SK-N-SH (cell line): ENCODE results near the gene CPEB2.

Source experiments
- EP300 ChIP-seq, 2 experiments: IDR thresholded peaks; 2 replicates each; pipeline versions ENCODE4 v1.4.0 to v1.6.1; 2012; ENCODE audit warnings: borderline replicate concordance in 1 of 2, low read depth in 1 of 2, low read length in 1 of 2
- GABPA ChIP-seq: IDR thresholded peaks from 2 replicates; pipeline ENCODE4 v1.4.0; 2012; ENCODE audit warnings: low read depth, mild to moderate bottlenecking
- RFX5 ChIP-seq: IDR thresholded peaks from 2 replicates; pipeline ENCODE4 v1.6.1; 2012; ENCODE audit warnings: mild to moderate bottlenecking, improper control_type of control experiment, low read length
- SIN3A ChIP-seq: IDR thresholded peaks from 2 replicates; pipeline ENCODE4 v1.6.1; 2012; ENCODE audit warnings: low read depth, mild to moderate bottlenecking, low read length, moderate library complexity, borderline replicate concordance
- YY1 ChIP-seq: IDR thresholded peaks from 2 replicates; pipeline ENCODE4 v1.4.0; 2012; ENCODE audit warnings: low read depth, mild to moderate bottlenecking
- TF ChIP-seq, protein P1 (sequence below): fragments of 200-600 bp; sonication (generic); IDR thresholded peaks from 2 replicates; pipeline ENCODE4 v1.6.1; 2017; ENCODE audit warnings: antibody characterized with exemption, mild to moderate bottlenecking, moderate library complexity
- TF ChIP-seq, protein P2 (sequence below): fragments of 150-350 bp; IDR thresholded peaks from 2 replicates; pipeline ENCODE4 v1.6.1; 2017; ENCODE audit warnings: antibody characterized with exemption, low read length, low read depth, borderline replicate concordance
- TF ChIP-seq, protein P3 (sequence below): IDR thresholded peaks from 2 replicates; pipeline ENCODE4 v1.6.1; 2012; ENCODE audit warnings: mild to moderate bottlenecking, low read depth, low read length, moderate library complexity
- TF ChIP-seq, protein P4 (sequence below): IDR thresholded peaks from 2 replicates; pipeline ENCODE4; 2012

DNA sequence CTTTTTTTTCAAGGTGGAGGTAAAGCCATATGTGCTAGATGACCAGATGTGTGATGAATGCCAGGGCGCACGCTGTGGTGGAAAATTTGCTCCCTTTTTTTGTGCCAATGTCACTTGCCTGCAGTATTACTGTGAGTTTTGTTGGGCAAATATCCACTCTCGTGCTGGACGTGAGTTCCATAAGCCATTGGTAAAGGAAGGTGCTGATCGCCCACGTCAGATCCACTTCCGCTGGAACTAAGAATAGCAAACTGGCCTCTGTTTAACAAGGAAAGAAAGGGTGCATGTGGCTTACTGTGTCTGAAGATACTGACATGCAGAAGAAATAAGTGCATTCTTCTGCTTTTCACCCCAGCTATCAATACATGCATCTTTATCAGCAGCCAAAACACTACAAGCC lies 63.9 kb downstream of the CPEB2 start:
- TF ChIP-seq SIN3A: no peak
- TF ChIP-seq YY1: no peak
- TF ChIP-seq, protein P1, sequence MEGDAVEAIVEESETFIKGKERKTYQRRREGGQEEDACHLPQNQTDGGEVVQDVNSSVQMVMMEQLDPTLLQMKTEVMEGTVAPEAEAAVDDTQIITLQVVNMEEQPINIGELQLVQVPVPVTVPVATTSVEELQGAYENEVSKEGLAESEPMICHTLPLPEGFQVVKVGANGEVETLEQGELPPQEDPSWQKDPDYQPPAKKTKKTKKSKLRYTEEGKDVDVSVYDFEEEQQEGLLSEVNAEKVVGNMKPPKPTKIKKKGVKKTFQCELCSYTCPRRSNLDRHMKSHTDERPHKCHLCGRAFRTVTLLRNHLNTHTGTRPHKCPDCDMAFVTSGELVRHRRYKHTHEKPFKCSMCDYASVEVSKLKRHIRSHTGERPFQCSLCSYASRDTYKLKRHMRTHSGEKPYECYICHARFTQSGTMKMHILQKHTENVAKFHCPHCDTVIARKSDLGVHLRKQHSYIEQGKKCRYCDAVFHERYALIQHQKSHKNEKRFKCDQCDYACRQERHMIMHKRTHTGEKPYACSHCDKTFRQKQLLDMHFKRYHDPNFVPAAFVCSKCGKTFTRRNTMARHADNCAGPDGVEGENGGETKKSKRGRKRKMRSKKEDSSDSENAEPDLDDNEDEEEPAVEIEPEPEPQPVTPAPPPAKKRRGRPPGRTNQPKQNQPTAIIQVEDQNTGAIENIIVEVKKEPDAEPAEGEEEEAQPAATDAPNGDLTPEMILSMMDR: no peak
- TF ChIP-seq EP300 (IDR thresholded peaks at IDR 0.05; ENCODE audit: borderline replicate concordance in 1 of 2, low read depth in 1 of 2, low read length in 1 of 2): no peak
- TF ChIP-seq, protein P2, sequence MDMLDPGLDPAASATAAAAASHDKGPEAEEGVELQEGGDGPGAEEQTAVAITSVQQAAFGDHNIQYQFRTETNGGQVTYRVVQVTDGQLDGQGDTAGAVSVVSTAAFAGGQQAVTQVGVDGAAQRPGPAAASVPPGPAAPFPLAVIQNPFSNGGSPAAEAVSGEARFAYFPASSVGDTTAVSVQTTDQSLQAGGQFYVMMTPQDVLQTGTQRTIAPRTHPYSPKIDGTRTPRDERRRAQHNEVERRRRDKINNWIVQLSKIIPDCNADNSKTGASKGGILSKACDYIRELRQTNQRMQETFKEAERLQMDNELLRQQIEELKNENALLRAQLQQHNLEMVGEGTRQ: no peak
- TF ChIP-seq, protein P3, sequence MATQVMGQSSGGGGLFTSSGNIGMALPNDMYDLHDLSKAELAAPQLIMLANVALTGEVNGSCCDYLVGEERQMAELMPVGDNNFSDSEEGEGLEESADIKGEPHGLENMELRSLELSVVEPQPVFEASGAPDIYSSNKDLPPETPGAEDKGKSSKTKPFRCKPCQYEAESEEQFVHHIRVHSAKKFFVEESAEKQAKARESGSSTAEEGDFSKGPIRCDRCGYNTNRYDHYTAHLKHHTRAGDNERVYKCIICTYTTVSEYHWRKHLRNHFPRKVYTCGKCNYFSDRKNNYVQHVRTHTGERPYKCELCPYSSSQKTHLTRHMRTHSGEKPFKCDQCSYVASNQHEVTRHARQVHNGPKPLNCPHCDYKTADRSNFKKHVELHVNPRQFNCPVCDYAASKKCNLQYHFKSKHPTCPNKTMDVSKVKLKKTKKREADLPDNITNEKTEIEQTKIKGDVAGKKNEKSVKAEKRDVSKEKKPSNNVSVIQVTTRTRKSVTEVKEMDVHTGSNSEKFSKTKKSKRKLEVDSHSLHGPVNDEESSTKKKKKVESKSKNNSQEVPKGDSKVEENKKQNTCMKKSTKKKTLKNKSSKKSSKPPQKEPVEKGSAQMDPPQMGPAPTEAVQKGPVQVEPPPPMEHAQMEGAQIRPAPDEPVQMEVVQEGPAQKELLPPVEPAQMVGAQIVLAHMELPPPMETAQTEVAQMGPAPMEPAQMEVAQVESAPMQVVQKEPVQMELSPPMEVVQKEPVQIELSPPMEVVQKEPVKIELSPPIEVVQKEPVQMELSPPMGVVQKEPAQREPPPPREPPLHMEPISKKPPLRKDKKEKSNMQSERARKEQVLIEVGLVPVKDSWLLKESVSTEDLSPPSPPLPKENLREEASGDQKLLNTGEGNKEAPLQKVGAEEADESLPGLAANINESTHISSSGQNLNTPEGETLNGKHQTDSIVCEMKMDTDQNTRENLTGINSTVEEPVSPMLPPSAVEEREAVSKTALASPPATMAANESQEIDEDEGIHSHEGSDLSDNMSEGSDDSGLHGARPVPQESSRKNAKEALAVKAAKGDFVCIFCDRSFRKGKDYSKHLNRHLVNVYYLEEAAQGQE: no peak
- TF ChIP-seq, protein P4, sequence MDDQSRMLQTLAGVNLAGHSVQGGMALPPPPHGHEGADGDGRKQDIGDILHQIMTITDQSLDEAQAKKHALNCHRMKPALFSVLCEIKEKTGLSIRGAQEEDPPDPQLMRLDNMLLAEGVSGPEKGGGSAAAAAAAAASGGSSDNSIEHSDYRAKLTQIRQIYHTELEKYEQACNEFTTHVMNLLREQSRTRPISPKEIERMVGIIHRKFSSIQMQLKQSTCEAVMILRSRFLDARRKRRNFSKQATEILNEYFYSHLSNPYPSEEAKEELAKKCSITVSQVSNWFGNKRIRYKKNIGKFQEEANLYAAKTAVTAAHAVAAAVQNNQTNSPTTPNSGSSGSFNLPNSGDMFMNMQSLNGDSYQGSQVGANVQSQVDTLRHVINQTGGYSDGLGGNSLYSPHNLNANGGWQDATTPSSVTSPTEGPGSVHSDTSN: no peak
- no peak for TF ChIP-seq GABPA
- TF ChIP-seq RFX5: no peak
